Left hindlimb (tissue), 1 donor: ENCODE results near the gene INPP5A.
"Not testable (repeated sequence)": the region's sequence is repeated elsewhere in the genome, so short reads cannot be mapped to it uniquely, and the experiment has no call there.

Experiments used
- DNase-seq: peaks from one replicate; pipeline ENCODE4 v3.0.0-alpha.2; 2018

The INPP5A gene

GRCh38 chr10:132793213-132793612 is 255.6 kb downstream of the INPP5A start:
- DNase-seq = no peak

GRCh38 chr10:132793871-132794849 is 256.6 kb downstream of the INPP5A start:
- no peak for DNase-seq

GRCh38 chr10:132796846-132797245 is 259.3 kb downstream of the INPP5A start:
- no peak for DNase-seq

- DNase-seq = not testable (repeated sequence)
Measured at GRCh38 chr10:132797986-132798385, 260.4 kb downstream of the INPP5A start.

- DNase-seq = peak; percentile 36
Measured at GRCh38 chr10:132798403-132798802, 260.8 kb downstream of the INPP5A start.

- peak; percentile 12 for DNase-seq
Measured at GRCh38 chr10:132798876-132799275, 261.3 kb downstream of the INPP5A start.

- DNase-seq = peak; percentile 10
Measured at GRCh38 chr10:132799865-132800264, 262.3 kb downstream of the INPP5A start.

GRCh38 chr10:132802048-132802447 is 264.5 kb downstream of the INPP5A start:
- DNase-seq = no peak

- DNase-seq = no peak
Measured at GRCh38 chr10:132802694-132803320, 265.2 kb downstream of the INPP5A start.

- DNase-seq = no peak
Measured at GRCh38 chr10:132803416-132804210, 266.0 kb downstream of the INPP5A start.

GRCh38 chr10:132804287-132804686 is 266.7 kb downstream of the INPP5A start:
- no peak for DNase-seq

- DNase-seq = no peak
Measured at GRCh38 chr10:132804785-132805426, 267.3 kb downstream of the INPP5A start.

GRCh38 chr10:132805599-132805998 is 268.0 kb downstream of the INPP5A start:
- DNase-seq = no peak

GRCh38 chr10:132806110-132806509 is 268.5 kb downstream of the INPP5A start:
- DNase-seq = no peak

GRCh38 chr10:132806561-132807003 is 269.0 kb downstream of the INPP5A start:
- DNase-seq = no peak

- DNase-seq = no peak
Measured at GRCh38 chr10:132807621-132808049, 270.0 kb downstream of the INPP5A start.

- no peak for DNase-seq
Measured at GRCh38 chr10:132808383-132809231, 271.0 kb downstream of the INPP5A start.

- no peak for DNase-seq
Measured at GRCh38 chr10:132809232-132810140, 271.9 kb downstream of the INPP5A start.

GRCh38 chr10:132810141-132810806 is 272.7 kb downstream of the INPP5A start:
- DNase-seq = no peak
